K562 (cell line): ENCODE measurements around the gene DGCR2. TPM values are rescaled to one million over a fixed set of nuclear protein-coding genes. Genes with fewer than 3 reads are reported as not detected.

Experiments used
- AFF1 ChIP-seq, 2 experiments: fragments of 450-650 bp; IDR thresholded peaks; 2 replicates each; pipeline ENCODE4 v1.6.1; 2018; ENCODE audit warnings: mild to moderate bottlenecking in 2 of 2, low read depth in 1 of 2; ENCODE audit not compliant: partially characterized antibody in 2 of 2
- CBX1 ChIP-seq: sonication (generic); IDR thresholded peaks from 2 replicates; pipeline ENCODE4 v1.6.1; 2016; ENCODE audit warnings: antibody characterized with exemption, low read depth, mild to moderate bottlenecking
- DMBX1 ChIP-seq: fragments of 250-450 bp; sonication (Bioruptor Pico); IDR thresholded peaks from 2 replicates; pipeline ENCODE4 v1.8.0; 2022; ENCODE audit warnings: inconsistent platforms, mild to moderate bottlenecking, moderate library complexity, borderline replicate concordance
- EHMT2 ChIP-seq: fragments of 450-650 bp; IDR thresholded peaks from 2 replicates; pipeline ENCODE4 v1.6.1; 2018; ENCODE audit warnings: antibody characterized with exemption
- GTF2B ChIP-seq: IDR thresholded peaks from 2 replicates; pipeline ENCODE4 v1.6.1; 2011; ENCODE audit not compliant: insufficient read length; ENCODE audit errors: extremely low read depth
- OTX1 ChIP-seq: fragments of 450-650 bp; formaldehyde crosslinking; IDR thresholded peaks from 2 replicates; pipeline ENCODE4 v1.4.0; 2022; ENCODE audit warnings: mild to moderate bottlenecking
- POLR2B ChIP-seq: fragments of 450-650 bp; IDR thresholded peaks from 2 replicates; pipeline ENCODE4 v1.6.1; 2018; ENCODE audit warnings: low read depth; ENCODE audit not compliant: partially characterized antibody
- TAF15 ChIP-seq: fragments of 200-400 bp; formaldehyde crosslinking; IDR thresholded peaks from 2 replicates; pipeline ENCODE4 v1.6.1; 2017; ENCODE audit warnings: mild to moderate bottlenecking, low read depth, low read length, moderate library complexity
- TOE1 ChIP-seq, 2 experiments: fragments of 450-650 bp in 1 of 2; sonication (generic) in 1 of 2; formaldehyde crosslinking in 1 of 2; IDR thresholded peaks; 2 replicates each; pipeline versions ENCODE4 v1.7.1 to v1.8.0; 2016 to 2022; ENCODE audit warnings: borderline replicate concordance in 2 of 2, mild to moderate bottlenecking in 2 of 2, antibody characterized with exemption in 1 of 2, inconsistent platforms in 1 of 2, low read depth in 1 of 2, missing genetic modification reagents in 1 of 2, moderate library complexity in 1 of 2
- ZNF318 ChIP-seq, 2 experiments: fragments of 450-650 bp; IDR thresholded peaks; 2 replicates each; pipeline ENCODE4 v1.6.1; 2016; ENCODE audit warnings: mild to moderate bottlenecking in 2 of 2, borderline replicate concordance in 1 of 2, low read depth in 1 of 2, moderate library complexity in 1 of 2
- ZNF507 ChIP-seq: conservative IDR thresholded peaks from 2 replicates; pipeline ENCODE4 v1.6.1; 2017; ENCODE audit warnings: missing genetic modification characterization, missing compliant biosample characterization
- polyA plus RNA-seq, 8 experiments: library from polyadenylated mRNA; depleted of rRNA in 4 of 8; stranded (reverse) in 5 of 8; unstranded in 3 of 8; fragments of >200 nt; fragmentation: Nextera tagmentation in 2 of 8; fragmentation: Illumina TruSeq in 1 of 8; extraction: Ambion mirVana in 2 of 8; extraction: Trizol in 1 of 8; gene quantifications; 2 replicates each; pipeline versions ENCODE4 v1.2.1 to v1.2.3, GENCODE V29; 2011 to 2014; ENCODE audit warnings: inconsistent platforms in 1 of 8, missing spikeins in 1 of 8
- total RNA-seq, 7 experiments: library from RNA; depleted of rRNA in 6 of 7; stranded (reverse); fragments of >200 nt in 6 of 7; fragmentation: Illumina TruSeq in 2 of 7; extraction: Trizol in 2 of 7; gene quantifications; 2 replicates each; pipeline versions ENCODE4 v1.2.1 to v1.2.3, GENCODE V29; 2011 to 2021; ENCODE audit warnings: low replicate concordance in 1 of 7

DGCR2 gene
- total and polyA plus RNA-seq, 9 of the 15 experiments (the other 6 are each of a cell fraction or from before 2014, with no cell fraction given) = 0.69 to 101 (median 56.4) TPM

- TF ChIP-seq ZNF318 (IDR thresholded peaks at IDR 0.05; ENCODE audit: borderline replicate concordance in 1 of 2, low read depth in 1 of 2) = no peak
- TF ChIP-seq TOE1 (IDR thresholded peaks at IDR 0.05; ENCODE audit: borderline replicate concordance) = no peak
- TF ChIP-seq TOE1 (CRISPR knock-in tag; IDR thresholded peaks at IDR 0.05; ENCODE audit: borderline replicate concordance, low read depth) = peak; percentile 32; the same call in 1 of the 2 replicates
- TF ChIP-seq EHMT2 = peak; percentile 96
- TF ChIP-seq DMBX1 (CRISPR knock-in tag) = no peak
- TF ChIP-seq POLR2B = peak; percentile 58
- TF ChIP-seq ZNF507 (tag) = no peak
- TF ChIP-seq TAF15 = no peak
- TF ChIP-seq AFF1 (IDR thresholded peaks at IDR 0.05; ENCODE audit: low read depth in 1 of 2, partially characterized antibody in 2 of 2) = peak in 1 of 2 experiments; percentile 86
- TF ChIP-seq CBX1 = 0 out of 2 replicates have a peak, but pooled peaks have one; percentile 21
- no peak for TF ChIP-seq OTX1 (CRISPR knock-in tag)
- no peak for TF ChIP-seq GTF2B
These were observed 86.6 kb downstream of the DGCR2 start (continued) for GRCh38 chr22:19035474-19036228.
